ENCODE measurements around the gene PANK1. TPM values are rescaled to one million over a fixed set of nuclear protein-coding genes. Genes with fewer than 3 reads are reported as not detected.

Gene PANK1
- 20.0 and 31.6 TPM in 2 replicates for total RNA-seq (2014; rRNA removed; shearing (Covaris generic))

DNA sequence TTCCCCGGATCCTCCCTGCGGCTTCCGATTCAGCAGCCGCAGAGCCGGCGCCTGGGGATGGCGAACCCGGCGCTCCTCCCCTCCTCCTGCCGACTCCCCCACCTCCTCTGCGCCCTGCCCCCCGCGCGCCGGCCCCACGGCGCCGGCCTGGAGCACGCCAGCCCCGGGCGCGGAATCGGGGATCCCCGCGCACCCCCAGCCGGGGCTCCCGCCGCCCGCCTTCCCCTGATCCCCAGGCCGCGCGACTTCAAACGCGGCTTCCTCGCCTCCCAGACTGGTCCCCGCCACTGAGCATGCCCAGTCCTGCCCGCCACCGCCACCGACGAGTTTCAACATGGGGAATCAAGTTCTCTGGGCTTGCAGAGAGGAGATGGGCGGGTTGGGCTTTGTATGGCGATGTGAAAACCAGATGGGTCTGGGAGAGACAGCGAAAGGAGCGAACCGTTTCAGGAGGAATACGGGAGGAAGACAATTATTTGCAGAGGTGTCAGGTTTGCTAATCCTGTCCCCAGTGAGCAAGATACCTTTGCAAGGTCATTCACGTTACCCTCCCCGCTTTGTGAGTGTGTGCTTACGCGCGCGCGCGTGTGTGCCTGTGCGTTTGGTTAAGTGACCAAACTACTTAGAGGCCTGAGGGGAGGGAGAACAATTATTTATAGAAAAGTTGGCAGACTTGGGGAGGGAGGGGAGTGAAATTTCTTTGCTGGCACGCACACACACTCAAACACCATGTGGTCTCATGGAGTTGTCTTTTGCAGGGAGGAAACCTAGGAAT, at the start of gene PANK1:
Gene PANK1 (minus strand): TSS at position 276 of the 775 bp plus-strand sequence. CDS start 351 bp downstream, outside the sequence.
- Histone ChIP-seq H3K27me3 (ENCODE audit: control insufficient read depth, insufficient read depth, low read length) (no peaks in the 10 kb centered on the region), H3K36me3 (replicated peaks; ENCODE audit: control insufficient read depth, insufficient read depth, low read length) (no peaks in the 10 kb centered on the region), H3K4me3 (ENCODE audit: insufficient read depth, low read depth, low read length) (peak within 1 kb of the TSS; percentile 83)
- DNase-seq = peak; percentile 82

DNA sequence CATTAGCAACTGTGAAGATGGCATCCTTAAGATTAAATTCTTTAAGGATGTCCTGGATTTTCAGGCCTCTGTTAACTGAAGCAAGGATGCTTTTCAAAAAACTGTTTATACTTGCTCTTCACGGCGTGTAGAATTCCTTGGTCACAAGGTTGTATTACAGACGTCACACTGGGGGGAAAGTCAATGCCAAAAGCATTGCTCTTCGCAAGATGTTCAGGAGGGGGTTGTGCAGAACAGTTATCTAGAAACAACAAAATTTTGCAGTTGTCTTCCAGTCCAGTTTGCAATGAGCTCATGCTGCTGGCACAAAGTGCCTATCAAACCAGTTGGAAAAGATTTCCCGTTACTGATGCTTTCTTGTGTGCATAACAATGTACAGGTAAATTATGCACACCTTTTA, 48.1 kb upstream of the PANK1 start:
- Histone ChIP-seq H3K36me3 (replicated peaks; ENCODE audit: control insufficient read depth, insufficient read depth, low read length) (no peaks in the 10 kb centered on the region), H3K4me3 (ENCODE audit: insufficient read depth, low read depth, low read length) (no peak overlapping the region)
- DNase-seq = no peak

DNA sequence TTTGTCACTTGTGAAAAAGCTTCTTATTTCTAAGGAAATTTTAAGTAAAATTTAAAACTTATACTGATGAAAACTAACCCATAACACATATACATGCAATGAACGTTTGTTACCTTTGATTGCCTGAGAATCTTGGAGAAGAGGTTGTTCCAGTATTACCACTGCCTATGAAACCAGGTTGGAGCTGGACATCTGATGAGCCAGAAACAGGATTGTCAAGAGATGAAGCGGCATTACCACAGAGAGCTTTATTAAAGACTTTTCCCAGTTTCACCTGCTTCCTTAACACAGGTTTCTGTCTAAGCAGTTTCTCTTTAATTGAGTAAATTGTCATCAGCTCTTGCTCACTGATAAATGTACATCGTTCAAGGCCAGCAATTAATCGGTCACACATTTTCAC, 47.4 kb upstream of the PANK1 start:
- no peak for DNase-seq
- no peak overlapping the region for H3K4me3 ChIP-seq (ENCODE audit: insufficient read depth, low read depth, low read length)
- no peaks in the 10 kb centered on the region for H3K27me3 ChIP-seq (ENCODE audit: control insufficient read depth, insufficient read depth, low read length)
- no peaks in the 10 kb centered on the region for H3K36me3 ChIP-seq (replicated peaks; ENCODE audit: control insufficient read depth, insufficient read depth, low read length)

More for the DNA sequence above, 48.1 kb upstream of the PANK1 start:
- H3K27me3 ChIP-seq (ENCODE audit: control insufficient read depth, insufficient read depth, low read length) = no peaks in the 10 kb centered on the region

- H3K27me3 ChIP-seq (ENCODE audit: control insufficient read depth, insufficient read depth, low read length) = no peaks in the 10 kb centered on the region
- no peak for DNase-seq
- no peak overlapping the region for H3K4me3 ChIP-seq (ENCODE audit: insufficient read depth, low read depth, low read length)
- H3K36me3 ChIP-seq (replicated peaks; ENCODE audit: control insufficient read depth, insufficient read depth, low read length) = no peaks in the 10 kb centered on the region
Measured at GRCh38 chr10:89690027-89690426, 45.0 kb upstream of the PANK1 start.

DNA sequence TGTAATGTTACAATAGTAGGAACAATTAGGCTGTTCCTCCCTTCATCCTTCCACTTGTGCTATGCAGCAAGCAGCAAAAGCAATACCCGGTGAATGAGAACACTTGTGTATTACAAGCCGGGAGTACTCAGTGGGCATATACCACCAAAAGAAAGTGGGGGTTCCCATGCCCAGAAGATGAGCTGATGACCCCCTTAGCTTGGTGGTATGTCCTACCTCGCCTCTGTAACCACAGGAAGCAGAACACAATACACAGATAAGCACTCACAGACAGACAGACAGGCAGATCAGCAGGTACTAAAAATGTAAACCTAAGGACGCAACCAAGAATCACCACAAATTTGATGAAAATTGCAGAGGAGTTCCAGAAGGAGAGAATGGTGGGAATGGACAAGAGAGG, 40.9 kb upstream of the PANK1 start:
- Histone ChIP-seq H3K36me3 (replicated peaks; ENCODE audit: control insufficient read depth, insufficient read depth, low read length) (no peaks in the 10 kb centered on the region), H3K4me3 (ENCODE audit: insufficient read depth, low read depth, low read length) (no peak overlapping the region), H3K27me3 (ENCODE audit: control insufficient read depth, insufficient read depth, low read length) (no peaks in the 10 kb centered on the region)
- no peak for DNase-seq

- Histone ChIP-seq H3K36me3 (replicated peaks; ENCODE audit: control insufficient read depth, insufficient read depth, low read length) (no peaks in the 10 kb centered on the region), H3K4me3 (ENCODE audit: insufficient read depth, low read depth, low read length) (no peak overlapping the region), H3K27me3 (ENCODE audit: control insufficient read depth, insufficient read depth, low read length) (no peaks in the 10 kb centered on the region)
- no peak for DNase-seq
Measured at GRCh38 chr10:89684604-89685003, 39.6 kb upstream of the PANK1 start.

- Histone ChIP-seq H3K27me3 (ENCODE audit: control insufficient read depth, insufficient read depth, low read length) (no peaks in the 10 kb centered on the region), H3K4me3 (ENCODE audit: insufficient read depth, low read depth, low read length) (no peak overlapping the region), H3K36me3 (replicated peaks; ENCODE audit: control insufficient read depth, insufficient read depth, low read length) (no peaks in the 10 kb centered on the region)
- no peak for DNase-seq
Measured at GRCh38 chr10:89683883-89684282, 38.8 kb upstream of the PANK1 start.

DNA sequence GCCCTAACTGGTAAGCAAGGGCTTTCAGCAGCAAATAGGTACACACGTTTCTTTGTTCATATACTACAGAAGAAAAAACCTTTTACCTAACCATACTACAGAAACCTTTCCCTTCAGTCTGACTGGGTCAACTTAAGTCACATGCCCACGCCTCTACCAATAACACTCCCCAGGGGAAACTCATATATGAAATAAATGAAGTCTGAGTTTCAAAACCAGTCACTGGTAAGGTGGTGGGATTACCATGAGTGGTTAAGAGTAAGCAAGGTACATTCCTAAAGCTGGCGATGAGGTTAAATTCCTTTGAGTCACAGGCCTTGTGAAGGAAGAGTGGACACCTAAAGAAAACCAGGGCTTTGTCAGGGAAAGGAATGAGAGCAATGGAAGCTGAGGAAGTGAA, 34.9 kb upstream of the PANK1 start:
- Histone ChIP-seq H3K4me3 (ENCODE audit: insufficient read depth, low read depth, low read length) (no peak overlapping the region), H3K27me3 (ENCODE audit: control insufficient read depth, insufficient read depth, low read length) (no peaks in the 10 kb centered on the region), H3K36me3 (replicated peaks; ENCODE audit: control insufficient read depth, insufficient read depth, low read length) (no peaks in the 10 kb centered on the region)
- no peak for DNase-seq

DNA sequence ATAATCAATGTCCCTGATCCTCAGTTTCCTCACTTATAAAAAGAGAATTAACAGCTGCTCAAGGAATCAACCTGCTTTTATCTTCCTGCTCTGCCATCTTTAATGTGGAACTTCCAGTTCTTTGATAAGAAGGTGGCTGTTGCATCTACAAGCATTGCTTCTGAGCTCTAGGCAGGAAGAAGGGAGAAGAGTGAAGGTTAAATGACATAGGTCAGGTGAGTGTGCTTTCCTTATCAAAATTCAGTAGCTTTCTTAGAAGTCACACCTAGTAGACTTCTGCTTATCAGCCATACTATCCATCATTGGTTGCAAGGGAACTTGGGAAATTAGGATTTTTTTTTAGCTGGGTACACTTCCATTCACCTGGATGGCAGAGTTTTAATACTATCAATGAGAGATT, 32.3 kb upstream of the PANK1 start:
- no peaks in the 10 kb centered on the region for H3K27me3 ChIP-seq (ENCODE audit: control insufficient read depth, insufficient read depth, low read length)
- DNase-seq = no peak

DNA sequence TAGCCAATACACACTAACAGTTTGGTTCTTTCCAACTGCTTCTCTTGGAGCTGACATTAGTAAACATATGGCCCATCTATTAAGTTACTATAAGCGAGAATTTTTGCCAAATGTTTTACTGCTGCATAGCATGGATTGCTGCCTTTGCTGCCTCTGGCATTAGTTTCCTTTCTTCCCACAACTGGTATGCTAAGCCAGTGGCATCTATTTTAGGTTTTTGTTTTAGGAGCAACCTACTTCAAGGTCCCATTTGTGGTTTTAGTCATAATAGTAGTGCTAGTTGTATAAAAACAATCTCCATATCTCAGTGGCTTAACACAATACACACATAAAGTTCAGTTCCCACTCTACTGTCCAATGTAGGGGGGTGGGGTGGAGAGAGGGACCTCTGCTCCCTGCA, 25.9 kb upstream of the PANK1 start:
- no peaks in the 10 kb centered on the region for H3K27me3 ChIP-seq (ENCODE audit: control insufficient read depth, insufficient read depth, low read length)
- DNase-seq = no peak
- H3K4me3 ChIP-seq (ENCODE audit: insufficient read depth, low read depth, low read length) = no peak overlapping the region
- no peaks in the 10 kb centered on the region for H3K36me3 ChIP-seq (replicated peaks; ENCODE audit: control insufficient read depth, insufficient read depth, low read length)

More for the DNA sequence above, 32.3 kb upstream of the PANK1 start:
- H3K36me3 ChIP-seq (replicated peaks; ENCODE audit: control insufficient read depth, insufficient read depth, low read length) = no peaks in the 10 kb centered on the region
- H3K4me3 ChIP-seq (ENCODE audit: insufficient read depth, low read depth, low read length) = no peak overlapping the region

DNA sequence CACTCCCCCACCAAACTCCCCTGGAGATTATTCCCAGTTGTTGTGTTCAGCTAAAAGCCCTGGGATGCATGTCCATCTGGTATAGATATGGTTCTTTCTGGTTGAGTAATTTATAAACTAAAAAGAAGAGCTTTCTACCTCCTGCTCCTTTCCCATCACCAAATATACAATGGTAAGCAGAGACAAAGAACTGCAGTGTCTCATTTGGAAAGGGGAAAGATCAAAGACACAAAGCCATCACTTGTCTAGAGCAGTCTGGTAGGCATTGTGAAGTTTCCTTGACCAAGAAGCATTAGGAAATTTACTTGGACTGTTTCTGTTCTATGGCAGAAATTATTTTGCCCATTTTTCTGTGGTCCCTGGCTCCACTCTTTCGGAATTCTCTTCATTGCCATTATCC, 24.9 kb upstream of the PANK1 start:
- no peak for DNase-seq
- Histone ChIP-seq H3K27me3 (ENCODE audit: control insufficient read depth, insufficient read depth, low read length) (no peaks in the 10 kb centered on the region), H3K4me3 (ENCODE audit: insufficient read depth, low read depth, low read length) (no peak overlapping the region), H3K36me3 (replicated peaks; ENCODE audit: control insufficient read depth, insufficient read depth, low read length) (no peaks in the 10 kb centered on the region)

DNA sequence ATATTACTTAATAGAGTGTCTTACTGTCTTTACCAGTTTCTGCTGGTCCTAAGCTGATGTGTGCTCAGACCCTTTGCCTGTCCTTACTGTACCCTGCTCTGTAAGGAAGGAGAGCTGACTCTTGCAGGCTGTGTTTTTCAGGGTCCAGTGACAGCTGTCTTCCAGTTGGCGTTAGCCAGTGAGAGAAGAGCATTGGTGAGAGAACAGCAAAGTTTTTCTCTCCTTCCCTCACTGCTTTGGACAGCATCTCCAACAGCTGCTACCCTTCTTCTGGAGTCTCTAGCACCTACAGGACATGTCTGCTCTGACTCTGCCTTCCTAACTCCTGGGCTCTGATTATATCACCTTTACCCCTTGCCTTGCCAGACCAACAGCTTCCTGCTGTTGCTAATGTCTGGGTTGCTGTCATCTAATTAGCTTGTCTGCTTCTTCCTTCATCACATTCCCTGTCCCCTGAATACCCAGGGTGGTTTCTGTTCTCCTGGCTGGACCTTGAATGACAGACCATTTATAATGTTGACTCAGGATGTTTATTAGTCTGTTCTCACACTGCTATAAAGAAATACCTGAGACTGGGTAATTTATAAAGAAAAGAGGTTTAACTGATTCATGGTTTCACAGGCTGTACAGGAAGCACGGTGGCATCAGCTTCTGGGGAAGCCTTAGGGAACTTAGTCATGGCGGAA, 23.5 kb upstream of the PANK1 start:
- H3K27me3 ChIP-seq (ENCODE audit: control insufficient read depth, insufficient read depth, low read length) = no peaks in the 10 kb centered on the region
- no peak overlapping the region for H3K4me3 ChIP-seq (ENCODE audit: insufficient read depth, low read depth, low read length)
- no peaks in the 10 kb centered on the region for H3K36me3 ChIP-seq (replicated peaks; ENCODE audit: control insufficient read depth, insufficient read depth, low read length)
- DNase-seq = no peak

DNA sequence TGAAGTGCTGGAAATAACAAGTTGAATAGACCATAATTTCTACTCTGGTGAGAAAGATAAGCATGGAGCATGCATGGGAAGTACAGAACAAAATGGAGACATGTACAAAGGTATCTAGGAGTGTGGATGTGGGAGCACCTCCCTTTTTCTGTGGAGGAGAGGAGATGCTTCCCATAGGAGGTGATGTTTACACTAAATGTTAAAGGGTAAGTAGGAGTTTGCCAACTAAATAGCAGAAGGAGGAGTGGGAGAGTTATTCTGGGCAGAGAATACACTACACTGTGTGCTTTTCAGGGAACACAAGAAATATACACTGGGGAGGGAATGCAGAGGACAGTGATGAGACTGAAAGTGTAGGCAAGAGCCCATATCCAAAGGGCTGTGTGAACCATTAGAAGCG, 21.1 kb upstream of the PANK1 start:
- no peak overlapping the region for H3K4me3 ChIP-seq (ENCODE audit: insufficient read depth, low read depth, low read length)
- H3K27me3 ChIP-seq (ENCODE audit: control insufficient read depth, insufficient read depth, low read length) = no peaks in the 10 kb centered on the region

GRCh38 chr10:89665302-89665701, 20.3 kb upstream of the PANK1 start:
- H3K36me3 ChIP-seq (replicated peaks; ENCODE audit: control insufficient read depth, insufficient read depth, low read length) = no peaks in the 10 kb centered on the region
- H3K27me3 ChIP-seq (ENCODE audit: control insufficient read depth, insufficient read depth, low read length) = no peaks in the 10 kb centered on the region
- H3K4me3 ChIP-seq (ENCODE audit: insufficient read depth, low read depth, low read length) = no peak overlapping the region
- no peak for DNase-seq

More for the DNA sequence above, 21.1 kb upstream of the PANK1 start:
- no peak for DNase-seq
- no peaks in the 10 kb centered on the region for H3K36me3 ChIP-seq (replicated peaks; ENCODE audit: control insufficient read depth, insufficient read depth, low read length)

DNA sequence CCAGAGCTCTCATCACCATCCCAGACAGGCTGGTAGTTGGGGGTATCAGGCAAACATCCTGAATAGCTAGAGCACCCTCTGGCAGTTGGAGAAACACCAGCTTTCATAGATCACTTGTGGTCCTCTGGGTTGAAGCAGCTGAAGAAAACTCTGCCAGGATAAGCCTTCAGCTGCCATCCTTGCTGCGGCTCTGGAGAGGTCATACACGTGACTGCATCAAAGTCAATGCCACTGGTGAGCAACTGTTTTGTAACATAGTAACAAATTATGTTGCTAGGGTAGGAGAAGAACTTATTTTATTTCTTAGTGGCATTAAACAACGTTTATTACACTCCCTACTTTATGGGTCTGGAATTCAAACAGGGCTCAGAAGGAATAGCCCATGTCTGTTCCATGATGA, 19.2 kb upstream of the PANK1 start:
- Histone ChIP-seq H3K36me3 (replicated peaks; ENCODE audit: control insufficient read depth, insufficient read depth, low read length) (no peaks in the 10 kb centered on the region), H3K4me3 (ENCODE audit: insufficient read depth, low read depth, low read length) (no peak overlapping the region), H3K27me3 (ENCODE audit: control insufficient read depth, insufficient read depth, low read length) (no peaks in the 10 kb centered on the region)
- no peak for DNase-seq

Measured in H7 (cell line).